K562 (cell line): ENCODE data around the gene PGAP2. TPM values are rescaled to one million over a fixed set of nuclear protein-coding genes. Genes with fewer than 3 reads are reported as not detected.

Experiments used
- ELF1 ChIP-seq: fragments of 200-800 bp; sonication (Bioruptor generic); IDR thresholded peaks from 2 replicates; pipeline ENCODE4 v1.6.1; 2016; ENCODE audit warnings: missing genetic modification characterization, missing compliant biosample characterization
- EWSR1 ChIP-seq: fragments of 450-650 bp; IDR thresholded peaks from 2 replicates; pipeline ENCODE4 v1.6.1; 2018; ENCODE audit warnings: borderline replicate concordance, mild to moderate bottlenecking, low read depth, moderate library complexity; ENCODE audit not compliant: partially characterized antibody
- FOXP1 ChIP-seq: sonication (generic); formaldehyde crosslinking; IDR thresholded peaks from 2 replicates; pipeline ENCODE4 v1.8.0; 2022; ENCODE audit warnings: mild to moderate bottlenecking, missing genetic modification reagents
- GABPB2 ChIP-seq: fragments of 250-450 bp; sonication (Bioruptor Pico); conservative IDR thresholded peaks from 2 replicates; pipeline ENCODE4 v1.5.1; 2021; ENCODE audit warnings: mild to moderate bottlenecking
- GATA2 ChIP-seq: sonication (generic); formaldehyde crosslinking; IDR thresholded peaks from 2 replicates; pipeline ENCODE4 v1.4.0; 2020; ENCODE audit warnings: mild to moderate bottlenecking, missing genetic modification reagents
- HMGN3 ChIP-seq: IDR thresholded peaks from 2 replicates; pipeline ENCODE4 v1.6.1; 2011; ENCODE audit warnings: borderline replicate concordance, low read depth, mild to moderate bottlenecking, mixed read lengths, low read length; ENCODE audit not compliant: insufficient read length; ENCODE audit errors: extremely low read depth
- KAT7 ChIP-seq: sonication (generic); formaldehyde crosslinking; IDR thresholded peaks from 2 replicates; pipeline ENCODE4 v1.8.0; 2022; ENCODE audit warnings: missing genetic modification reagents, mild to moderate bottlenecking, borderline replicate concordance
- LCOR ChIP-seq: sonication (generic); formaldehyde crosslinking; IDR thresholded peaks from 2 replicates; pipeline ENCODE4 v1.8.0; 2022; ENCODE audit warnings: mild to moderate bottlenecking, missing genetic modification reagents
- MCM5 ChIP-seq: fragments of 450-650 bp; IDR thresholded peaks from 2 replicates; pipeline ENCODE4 v1.6.1; 2016; ENCODE audit warnings: low read depth
- NCOA1 ChIP-seq: fragments of 450-650 bp; IDR thresholded peaks from 2 replicates; pipeline ENCODE4 v1.6.1; 2016; ENCODE audit warnings: low read depth
- NR3C1 ChIP-seq: sonication (generic); formaldehyde crosslinking; IDR thresholded peaks from 2 replicates; pipeline ENCODE4 v1.8.1; 2022; ENCODE audit warnings: missing genetic modification reagents
- POLR2H ChIP-seq: IDR thresholded peaks from 2 replicates; pipeline ENCODE4 v1.6.1; 2016; ENCODE audit warnings: missing genetic modification characterization, low read depth, mild to moderate bottlenecking, control low read depth, missing compliant biosample characterization, moderate library complexity
- POU5F1 ChIP-seq: fragments of 150-350 bp; IDR thresholded peaks from 2 replicates; pipeline ENCODE4 v1.6.1; 2014; ENCODE audit warnings: borderline replicate concordance, low read length, low read depth, mild to moderate bottlenecking; ENCODE audit not compliant: partially characterized antibody
- PPARD ChIP-seq: fragments of 250-450 bp; sonication (Bioruptor Pico); IDR thresholded peaks from 2 replicates; pipeline ENCODE4 v1.8.0; 2022; ENCODE audit warnings: inconsistent platforms, mild to moderate bottlenecking, moderate library complexity
- RBM39 ChIP-seq: fragments of 200-400 bp; formaldehyde crosslinking; optimal IDR thresholded peaks from 2 replicates; pipeline ENCODE3; 2018; ENCODE audit warnings: low read depth, low read length
- RFX5 ChIP-seq: IDR thresholded peaks from 2 replicates; pipeline ENCODE4 v1.6.1; 2011; ENCODE audit warnings: low read depth, mild to moderate bottlenecking, improper control_type of control experiment, low read length
- SIN3A ChIP-seq, 2 experiments: fragments of 150-350 bp in 1 of 2; IDR thresholded peaks; 2 replicates each; pipeline ENCODE4 v1.6.1; 2011 to 2016; ENCODE audit warnings: borderline replicate concordance in 2 of 2, low read depth in 2 of 2, low read length in 2 of 2, mild to moderate bottlenecking in 2 of 2, moderate library complexity in 2 of 2; ENCODE audit not compliant: control insufficient read depth in 1 of 2
- SNRNP70 ChIP-seq: fragments of 200-400 bp; formaldehyde crosslinking; optimal IDR thresholded peaks from 2 replicates; pipeline ENCODE3; 2017; ENCODE audit warnings: low read depth, low read length
- SRSF7 ChIP-seq: fragments of 200-400 bp; formaldehyde crosslinking; optimal IDR thresholded peaks from 2 replicates; pipeline ENCODE3; 2017; ENCODE audit warnings: mild to moderate bottlenecking, low read depth, low read length
- SUPT5H ChIP-seq: fragments of 450-650 bp; IDR thresholded peaks from 2 replicates; pipeline ENCODE4 v1.6.1; 2016
- TAF7 ChIP-seq: fragments of 450-650 bp; IDR thresholded peaks from 2 replicates; pipeline ENCODE4 v1.6.1; 2016; ENCODE audit warnings: missing genetic modification characterization, missing compliant biosample characterization
- TCF15 ChIP-seq: fragments of 250-450 bp; sonication (Bioruptor Pico); IDR thresholded peaks from 2 replicates; pipeline ENCODE4 v1.8.0; 2022; ENCODE audit warnings: moderate library complexity, mild to moderate bottlenecking, inconsistent platforms
- TCF3 ChIP-seq: sonication (generic); formaldehyde crosslinking; IDR thresholded peaks from 2 replicates; pipeline ENCODE4 v1.4.0; 2020; ENCODE audit warnings: mild to moderate bottlenecking, missing genetic modification reagents
- TOE1 ChIP-seq, 2 experiments: fragments of 450-650 bp in 1 of 2; sonication (generic) in 1 of 2; formaldehyde crosslinking in 1 of 2; IDR thresholded peaks; 2 replicates each; pipeline versions ENCODE4 v1.7.1 to v1.8.0; 2016 to 2022; ENCODE audit warnings: borderline replicate concordance in 2 of 2, mild to moderate bottlenecking in 2 of 2, antibody characterized with exemption in 1 of 2, inconsistent platforms in 1 of 2, low read depth in 1 of 2, missing genetic modification reagents in 1 of 2, moderate library complexity in 1 of 2
- ZBTB43 ChIP-seq: sonication (generic); formaldehyde crosslinking; IDR thresholded peaks from 2 replicates; pipeline ENCODE4 v1.8.0; 2023; ENCODE audit warnings: mild to moderate bottlenecking, missing genetic modification reagents
- ZNF133 ChIP-seq: fragments of 250-450 bp; sonication (Bioruptor Pico); IDR thresholded peaks from 2 replicates; pipeline ENCODE4 v1.4.0; 2020; ENCODE audit warnings: mild to moderate bottlenecking
- ZNF197 ChIP-seq: fragments of 200-800 bp; sonication (Bioruptor generic); IDR thresholded peaks from 2 replicates; pipeline ENCODE4 v1.6.1; 2016; ENCODE audit warnings: low read depth, missing genetic modification characterization, missing compliant biosample characterization
- ZNF3 ChIP-seq: fragments of 250-450 bp; sonication (Bioruptor Pico); IDR thresholded peaks from 2 replicates; pipeline ENCODE4 v1.5.0; 2021; ENCODE audit warnings: mild to moderate bottlenecking, moderate library complexity
- polyA plus RNA-seq, 8 experiments: library from polyadenylated mRNA; depleted of rRNA in 4 of 8; stranded (reverse) in 5 of 8; unstranded in 3 of 8; fragments of >200 nt; fragmentation: Nextera tagmentation in 2 of 8; fragmentation: Illumina TruSeq in 1 of 8; extraction: Ambion mirVana in 2 of 8; extraction: Trizol in 1 of 8; gene quantifications; 2 replicates each; pipeline versions ENCODE4 v1.2.1 to v1.2.3, GENCODE V29; 2011 to 2014; ENCODE audit warnings: inconsistent platforms in 1 of 8, missing spikeins in 1 of 8
- total RNA-seq, 7 experiments: library from RNA; depleted of rRNA in 6 of 7; stranded (reverse); fragments of >200 nt in 6 of 7; fragmentation: Illumina TruSeq in 2 of 7; extraction: Trizol in 2 of 7; gene quantifications; 2 replicates each; pipeline versions ENCODE4 v1.2.1 to v1.2.3, GENCODE V29; 2011 to 2021; ENCODE audit warnings: low replicate concordance in 1 of 7
- TF ChIP-seq, protein P1 (sequence below): fragments of 250-450 bp; sonication (Bioruptor Pico); IDR thresholded peaks from 2 replicates; pipeline ENCODE4 v1.5.0; 2020; ENCODE audit warnings: mild to moderate bottlenecking

The PGAP2 gene
- total and polyA plus RNA-seq, 9 of the 15 experiments (the other 6 are each of a cell fraction or from before 2014, with no cell fraction given): 17.9 to 47.2 (median 33.7) TPM

DNA sequence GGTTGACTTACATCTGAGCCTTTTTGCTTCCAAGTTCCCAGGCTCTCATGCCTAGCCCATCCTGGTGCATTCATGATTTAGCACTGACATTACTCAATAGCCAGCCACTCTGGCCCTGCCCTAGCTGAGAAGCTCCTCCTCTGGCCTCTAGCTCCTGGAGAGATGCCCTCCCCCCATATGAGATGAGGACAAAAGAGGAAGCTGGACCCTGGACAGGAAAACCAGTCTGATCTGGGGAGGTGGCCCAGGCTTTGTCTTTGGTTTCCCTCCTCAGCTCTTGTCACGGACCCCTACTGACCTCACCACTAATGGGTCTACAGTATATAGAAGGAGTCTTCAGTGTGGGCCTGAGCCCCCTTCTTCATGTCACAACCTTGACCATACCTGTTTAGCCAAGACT lies 29.4 kb downstream of the PGAP2 start (continued):
- TF ChIP-seq RBM39: no peak
- TF ChIP-seq GABPB2 (CRISPR knock-in tag): no peak
- no peak for TF ChIP-seq ZNF133 (CRISPR knock-in tag)
- TF ChIP-seq POU5F1: no peak
- TF ChIP-seq EWSR1: no peak
- no peak for TF ChIP-seq MCM5
- TF ChIP-seq FOXP1: no peak
- TF ChIP-seq PPARD (CRISPR knock-in tag): no peak
- TF ChIP-seq TCF15 (CRISPR knock-in tag): no peak
- TF ChIP-seq NCOA1: no peak
- TF ChIP-seq, protein P1, sequence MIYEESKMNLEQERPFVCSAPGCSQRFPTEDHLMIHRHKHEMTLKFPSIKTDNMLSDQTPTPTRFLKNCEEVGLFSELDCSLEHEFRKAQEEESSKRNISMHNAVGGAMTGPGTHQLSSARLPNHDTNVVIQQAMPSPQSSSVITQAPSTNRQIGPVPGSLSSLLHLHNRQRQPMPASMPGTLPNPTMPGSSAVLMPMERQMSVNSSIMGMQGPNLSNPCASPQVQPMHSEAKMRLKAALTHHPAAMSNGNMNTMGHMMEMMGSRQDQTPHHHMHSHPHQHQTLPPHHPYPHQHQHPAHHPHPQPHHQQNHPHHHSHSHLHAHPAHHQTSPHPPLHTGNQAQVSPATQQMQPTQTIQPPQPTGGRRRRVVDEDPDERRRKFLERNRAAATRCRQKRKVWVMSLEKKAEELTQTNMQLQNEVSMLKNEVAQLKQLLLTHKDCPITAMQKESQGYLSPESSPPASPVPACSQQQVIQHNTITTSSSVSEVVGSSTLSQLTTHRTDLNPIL (CRISPR knock-in tag): no peak
- TF ChIP-seq SNRNP70: no peak
- TF ChIP-seq TAF7 (tag): no peak
- TF ChIP-seq POLR2H (tag): peak; percentile 54; the same call in 1 of the 2 replicates
- no peak for TF ChIP-seq RFX5
- no peak for TF ChIP-seq ZNF197 (CRISPR knock-in tag)
- no peak for TF ChIP-seq GATA2
- TF ChIP-seq ZBTB43 (CRISPR knock-in tag): no peak
- TF ChIP-seq ELF1 (tag): no peak
- no peak for TF ChIP-seq TCF3
- no peak for TF ChIP-seq ZNF3
- no peak for TF ChIP-seq HMGN3
- TF ChIP-seq LCOR: no peak
- TF ChIP-seq TOE1 (IDR thresholded peaks at IDR 0.05; ENCODE audit: borderline replicate concordance): no peak
- no peak for TF ChIP-seq TOE1 (CRISPR knock-in tag; IDR thresholded peaks at IDR 0.05; ENCODE audit: borderline replicate concordance, low read depth)
- TF ChIP-seq SRSF7: no peak
- no peak for TF ChIP-seq KAT7 (CRISPR knock-in tag)
- no peak for TF ChIP-seq SIN3A (IDR thresholded peaks at IDR 0.05; ENCODE audit: borderline replicate concordance in 2 of 2, control insufficient read depth in 1 of 2, low read depth in 2 of 2, low read length in 2 of 2)
- no peak for TF ChIP-seq NR3C1 (CRISPR knock-in tag)
- no peak for TF ChIP-seq SUPT5H
